Measurements from ENCODE around the gene SPDYE2B. TPM values are rescaled to one million over a fixed set of nuclear protein-coding genes. Genes with fewer than 3 reads are reported as not detected.
A peak's percentile ranks its signal among the peaks of the same experiment; 100 is the strongest.
"Not testable (repeated sequence)": the region's sequence is repeated elsewhere in the genome, so short reads cannot be mapped to it uniquely, and the experiment has no call there.

SPDYE2B gene
- total RNA-seq, 1 donor from 2014 or later: not detected

GRCh38 chr7:102671956-102672307 is 21.8 kb downstream of the SPDYE2B start:
- H3K9me3 ChIP-seq; H3K27me3 ChIP-seq; DNase-seq (ENCODE audit: low spot score in 2 of 2); intact Hi-C loops (cut with DNase I); H3K4me3 ChIP-seq; H3K36me3 ChIP-seq; H3K4me1 ChIP-seq: not testable (repeated sequence)
- H3K27ac ChIP-seq: peak overlapping the region in 1 of 2 donors; percentile 48

- intact Hi-C loops (cut with DNase I); H3K4me3 ChIP-seq; H3K9me3 ChIP-seq; H3K27ac ChIP-seq; H3K36me3 ChIP-seq; H3K27me3 ChIP-seq; DNase-seq (ENCODE audit: low spot score in 2 of 2); H3K4me1 ChIP-seq: not testable (repeated sequence)
Measured at GRCh38 chr7:102673447-102674067, 23.4 kb downstream of the SPDYE2B start.

- H3K36me3 ChIP-seq; H3K27me3 ChIP-seq; H3K4me3 ChIP-seq; intact Hi-C loops (cut with DNase I); H3K27ac ChIP-seq; H3K4me1 ChIP-seq; H3K9me3 ChIP-seq; DNase-seq (ENCODE audit: low spot score in 2 of 2): not testable (repeated sequence)
Measured at GRCh38 chr7:102675545-102675944, 25.4 kb downstream of the SPDYE2B start.

- H3K9me3 ChIP-seq; H3K27ac ChIP-seq; H3K27me3 ChIP-seq; H3K4me3 ChIP-seq; H3K36me3 ChIP-seq; H3K4me1 ChIP-seq; intact Hi-C loops (cut with DNase I); DNase-seq (ENCODE audit: low spot score in 2 of 2): not testable (repeated sequence)
Measured at GRCh38 chr7:102680780-102681179, 30.7 kb downstream of the SPDYE2B start.

GRCh38 chr7:102682560-102682959 is 32.4 kb downstream of the SPDYE2B start:
- H3K36me3 ChIP-seq; H3K4me1 ChIP-seq; DNase-seq (ENCODE audit: low spot score in 2 of 2); H3K9me3 ChIP-seq; H3K4me3 ChIP-seq; intact Hi-C loops (cut with DNase I); H3K27ac ChIP-seq; H3K27me3 ChIP-seq: not testable (repeated sequence)

- H3K27me3 ChIP-seq; H3K27ac ChIP-seq; H3K4me3 ChIP-seq; intact Hi-C loops (cut with DNase I); H3K9me3 ChIP-seq; DNase-seq (ENCODE audit: low spot score in 2 of 2); H3K4me1 ChIP-seq; H3K36me3 ChIP-seq: not testable (repeated sequence)
Measured at GRCh38 chr7:102688299-102689036, 38.3 kb downstream of the SPDYE2B start.

- peak overlapping the region in 1 of 2 donors; percentile 49 for H3K4me3 ChIP-seq
- H3K36me3 ChIP-seq; DNase-seq (ENCODE audit: low spot score in 2 of 2); H3K27ac ChIP-seq; H3K9me3 ChIP-seq; H3K27me3 ChIP-seq; H3K4me1 ChIP-seq; intact Hi-C loops (cut with DNase I): not testable (repeated sequence)
Measured at GRCh38 chr7:102689436-102690282, 39.5 kb downstream of the SPDYE2B start.

GRCh38 chr7:102690602-102691001 is 40.5 kb downstream of the SPDYE2B start:
- H3K27ac ChIP-seq; intact Hi-C loops (cut with DNase I); DNase-seq (ENCODE audit: low spot score in 2 of 2); H3K27me3 ChIP-seq; H3K9me3 ChIP-seq; H3K36me3 ChIP-seq; H3K4me1 ChIP-seq; H3K4me3 ChIP-seq: not testable (repeated sequence)

GRCh38 chr7:102694008-102694407 is 43.9 kb downstream of the SPDYE2B start:
- H3K27ac ChIP-seq; H3K27me3 ChIP-seq; H3K4me1 ChIP-seq; H3K36me3 ChIP-seq; intact Hi-C loops (cut with DNase I); H3K9me3 ChIP-seq; DNase-seq (ENCODE audit: low spot score in 2 of 2); H3K4me3 ChIP-seq: not testable (repeated sequence)

GRCh38 chr7:102695033-102695552 is 45.0 kb downstream of the SPDYE2B start:
- H3K27me3 ChIP-seq; H3K36me3 ChIP-seq; H3K27ac ChIP-seq; H3K4me1 ChIP-seq; H3K4me3 ChIP-seq; intact Hi-C loops (cut with DNase I); H3K9me3 ChIP-seq; DNase-seq (ENCODE audit: low spot score in 2 of 2): not testable (repeated sequence)

- H3K27ac ChIP-seq; DNase-seq (ENCODE audit: low spot score in 2 of 2); H3K27me3 ChIP-seq; H3K4me3 ChIP-seq; H3K36me3 ChIP-seq; intact Hi-C loops (cut with DNase I); H3K9me3 ChIP-seq; H3K4me1 ChIP-seq: not testable (repeated sequence)
Measured at GRCh38 chr7:102696009-102696408, 45.9 kb downstream of the SPDYE2B start.

- H3K4me1 ChIP-seq; H3K4me3 ChIP-seq; intact Hi-C loops (cut with DNase I); DNase-seq (ENCODE audit: low spot score in 2 of 2); H3K36me3 ChIP-seq; H3K27me3 ChIP-seq; H3K9me3 ChIP-seq; H3K27ac ChIP-seq: not testable (repeated sequence)
Measured at GRCh38 chr7:102697642-102698512, 47.8 kb downstream of the SPDYE2B start.

Measured in ascending aorta (tissue), 2 donors.